GM23338 (cell line): Measurements from ENCODE around the gene C18orf32. TPM values are rescaled to one million over a fixed set of nuclear protein-coding genes. Genes with fewer than 3 reads are reported as not detected.

Source experiments
- ATAC-seq: fragments of 200-7000 bp; cut with Tn5 transposase; 3 replicates; pipeline ENCODE4 v1.9.1; 2020
- DNase-seq: peaks from one replicate; pipeline ENCODE4 v3.0.0-alpha.2; 2015; ENCODE audit warnings: low spot score
- H2AFZ ChIP-seq: fragments of 200-600 bp; sonication (generic); 2 replicates; pipeline ENCODE4 v1.8.0; 2016; ENCODE audit warnings: antibody characterized with exemption, mild to moderate bottlenecking, moderate library complexity
- H3F3A ChIP-seq: fragments of 200-600 bp; sonication (generic); replicated peaks from 2 replicates; pipeline ENCODE4 v1.8.0; 2017; ENCODE audit warnings: antibody characterized with exemption, mixed run types, low read depth
- H3K27ac ChIP-seq: fragments of 200-600 bp; sonication (generic); 2 replicates; pipeline ENCODE4 v1.6.1; 2016; ENCODE audit warnings: low read depth
- H3K27me3 ChIP-seq: fragments of 200-600 bp; sonication (generic); 2 replicates; pipeline ENCODE4 v1.8.0; 2016; ENCODE audit warnings: mild to moderate bottlenecking, mixed run types, moderate library complexity; ENCODE audit not compliant: insufficient read depth
- H3K36me3 ChIP-seq: fragments of 200-600 bp; sonication (generic); 2 replicates; pipeline ENCODE4 v1.8.0; 2016; ENCODE audit warnings: mild to moderate bottlenecking; ENCODE audit not compliant: insufficient read depth
- H3K4me1 ChIP-seq: fragments of 200-600 bp; sonication (generic); 2 replicates; pipeline ENCODE4 v1.8.0; 2016; ENCODE audit warnings: mild to moderate bottlenecking, moderate library complexity; ENCODE audit not compliant: insufficient read depth
- H3K4me2 ChIP-seq: fragments of 200-600 bp; sonication (generic); 2 replicates; pipeline ENCODE4 v1.7.1; 2017; ENCODE audit warnings: mixed run types
- H3K4me3 ChIP-seq: fragments of 200-600 bp; sonication (generic); 2 replicates; pipeline ENCODE4 v1.6.1; 2016; ENCODE audit warnings: mixed run types
- H3K79me2 ChIP-seq: fragments of 200-600 bp; sonication (generic); replicated peaks from 2 replicates; pipeline ENCODE4 v1.8.0; 2017; ENCODE audit warnings: mild to moderate bottlenecking; ENCODE audit not compliant: insufficient read depth
- H3K9me2 ChIP-seq: fragments of 200-600 bp; sonication (generic); 2 replicates; pipeline ENCODE4 v1.8.0; 2017; ENCODE audit not compliant: insufficient read depth
- H4K20me1 ChIP-seq: fragments of 200-600 bp; sonication (generic); replicated peaks from 2 replicates; pipeline ENCODE4 v1.8.0; 2017; ENCODE audit warnings: mild to moderate bottlenecking; ENCODE audit not compliant: insufficient read depth
- H3K27ac Mint-ChIP-seq: 2 replicates; pipeline ENCODE4 v1.8.0; 2020; ENCODE audit warnings: inconsistent platforms, mild to moderate bottlenecking, moderate library complexity, mixed read lengths
- H3K27me3 Mint-ChIP-seq: 3 replicates; pipeline ENCODE4 v1.8.0; 2022; ENCODE audit warnings: low read depth, mild to moderate bottlenecking, moderate library complexity, mixed read lengths, inconsistent platforms; ENCODE audit not compliant: insufficient read depth, poor library complexity
- H3K36me3 Mint-ChIP-seq: 3 replicates; pipeline ENCODE4 v1.8.0; 2021; ENCODE audit warnings: low read depth, mild to moderate bottlenecking, inconsistent platforms, moderate library complexity, mixed read lengths
- H3K4me1 Mint-ChIP-seq: 3 replicates; pipeline ENCODE4 v1.8.0; 2020; ENCODE audit warnings: mild to moderate bottlenecking, inconsistent platforms, mixed read lengths
- H3K4me3 Mint-ChIP-seq: 3 replicates; pipeline ENCODE4 v1.8.0; 2021; ENCODE audit warnings: moderate library complexity, mild to moderate bottlenecking, inconsistent platforms, mixed read lengths
- H3K9me3 Mint-ChIP-seq: 3 replicates; pipeline ENCODE4 v1.8.0; 2020; ENCODE audit warnings: moderate library complexity, mild to moderate bottlenecking, inconsistent platforms, mixed read lengths
- CTCF ChIP-seq, 2 experiments: fragments of 200-600 bp in 1 of 2; sonication (generic) in 1 of 2; conservative IDR thresholded peaks; 2 replicates each; pipeline versions ENCODE4 v1.5.1 to v1.6.1; 2016 to 2017; ENCODE audit warnings: antibody characterized with exemption in 2 of 2, low read depth in 2 of 2, mild to moderate bottlenecking in 2 of 2, moderate library complexity in 1 of 2
- ETS1 ChIP-seq: IDR thresholded peaks from 2 replicates; pipeline ENCODE4 v1.6.1; 2016; ENCODE audit warnings: antibody characterized with exemption
- EZH2 ChIP-seq: fragments of 200-600 bp; sonication (generic); IDR thresholded peaks from one replicate; pipeline ENCODE4 v1.8.0; 2017; ENCODE audit warnings: antibody characterized with exemption, mild to moderate bottlenecking, low read depth; ENCODE audit not compliant: unreplicated experiment
- EZH2phosphoT487 ChIP-seq: fragments of 200-600 bp; sonication (generic); IDR thresholded peaks from one replicate; pipeline ENCODE4 v1.8.1; 2018; ENCODE audit warnings: antibody characterized with exemption; ENCODE audit not compliant: unreplicated experiment
- JUNB ChIP-seq: IDR thresholded peaks from one replicate; pipeline ENCODE4 v1.6.1; 2016; ENCODE audit warnings: antibody characterized with exemption; ENCODE audit not compliant: unreplicated experiment
- NANOG ChIP-seq: IDR thresholded peaks from 2 replicates; pipeline ENCODE4 v1.6.1; 2016; ENCODE audit warnings: antibody characterized with exemption, borderline replicate concordance
- POLR2AphosphoS5 ChIP-seq: IDR thresholded peaks from 2 replicates; pipeline ENCODE4 v1.6.1; 2016; ENCODE audit warnings: antibody characterized with exemption, low read depth
- STAT1 ChIP-seq: IDR thresholded peaks from one replicate; pipeline ENCODE4 v1.6.1; 2016; ENCODE audit warnings: antibody characterized with exemption; ENCODE audit not compliant: unreplicated experiment
- ZNF331 ChIP-seq: fragments of 250-450 bp; sonication (Bioruptor Pico); IDR thresholded peaks from 2 replicates; pipeline ENCODE4 v1.5.0; 2020; ENCODE audit warnings: low read depth, mild to moderate bottlenecking, moderate library complexity
- ZNF462 ChIP-seq: fragments of 250-450 bp; sonication (Bioruptor Pico); IDR thresholded peaks from 2 replicates; pipeline ENCODE4 v1.5.0; 2020; ENCODE audit warnings: mild to moderate bottlenecking, moderate library complexity
- polyA plus RNA-seq: library from polyadenylated mRNA; unstranded; fragments of >200 nt; fragmentation: Nextera tagmentation; extraction: Ambion mirVana; gene quantifications from 2 replicates; pipeline ENCODE4 v1.2.1, GENCODE V29; 2016
- total RNA-seq: library from RNA; depleted of rRNA; stranded (reverse); fragments of >200 nt; shearing (Covaris generic); gene quantifications from 2 replicates; pipeline ENCODE4 v1.2.3, GENCODE V29; 2014

The C18orf32 gene
- total and polyA plus RNA-seq, 2 experiments from 2014 or later = 25.3 to 72.4 TPM

GRCh38 chr18:49499046-49499637, 12.1 kb upstream of the C18orf32 start:
- peak overlapping the region; percentile 78 for H2AFZ ChIP-seq

GRCh38 chr18:49495480-49495879, 8.4 kb upstream of the C18orf32 start:
- Histone ChIP-seq H3K79me2 (peaks cover 18% of the 10 kb centered on the region), H2AFZ (peak overlapping the region; percentile 58; the same call in 1 of the 2 replicates), H3K36me3 (peaks cover 12% of the 10 kb centered on the region), H3K9me2 (no peaks in the 10 kb centered on the region), H3F3A (peaks cover 14% of the 10 kb centered on the region), H3K27me3 (no peaks in the 10 kb centered on the region), H3K4me3 (no peak overlapping the region), H3K27ac (no peak overlapping the region), H3K4me1 (peaks cover 26% of the 10 kb centered on the region), H3K4me2 (no peak overlapping the region), H4K20me1 (peaks cover 9% of the 10 kb centered on the region)
- DNase-seq (no peak), ATAC-seq (no peak)
- no peaks in the 10 kb centered on the region for H3K9me3 Mint-ChIP-seq
- H3K36me3 Mint-ChIP-seq = peaks cover 19% of the 10 kb centered on the region
- no peak overlapping the region for H3K4me3 Mint-ChIP-seq
- peaks cover 40% of the 10 kb centered on the region for H3K4me1 Mint-ChIP-seq
- peaks cover 18% of the 10 kb centered on the region for H3K27me3 Mint-ChIP-seq
- H3K27ac Mint-ChIP-seq = no peak overlapping the region
- TF ChIP-seq NANOG (no peak), JUNB (no peak), EZH2phosphoT487 (no peak), CTCF (conservative IDR thresholded peaks at IDR 0.05; ENCODE audit: low read depth in 2 of 2) (no peak), STAT1 (no peak), ETS1 (no peak), ZNF462 (CRISPR knock-in tag) (no peak), ZNF331 (CRISPR knock-in tag) (no peak), EZH2 (no peak)

More at GRCh38 chr18:49499046-49499637, 12.1 kb upstream of the C18orf32 start:
- peaks cover 25% of the 10 kb centered on the region for H3K4me1 Mint-ChIP-seq
- H3K27ac Mint-ChIP-seq = no peak overlapping the region
- H3K27me3 Mint-ChIP-seq = peaks cover 4% of the 10 kb centered on the region
- no peaks in the 10 kb centered on the region for H3K9me2 ChIP-seq
- H3K36me3 Mint-ChIP-seq = no peaks in the 10 kb centered on the region
- no peak overlapping the region for H3K4me3 Mint-ChIP-seq
- no peak overlapping the region for H3K27ac ChIP-seq
- H3K4me2 ChIP-seq = 0 out of 2 replicates have a peak overlapping the region, but pooled peaks have one; percentile 5
- no peaks in the 10 kb centered on the region for H3K36me3 ChIP-seq
- H3F3A ChIP-seq = no peaks in the 10 kb centered on the region
- 0 out of 2 replicates have a peak, but pooled peaks have one; percentile 33 for TF ChIP-seq POLR2AphosphoS5
- no peak for TF ChIP-seq ETS1
- no peaks in the 10 kb centered on the region for H4K20me1 ChIP-seq
- H3K4me1 ChIP-seq = peaks cover 18% of the 10 kb centered on the region
- ATAC-seq (peak; percentile 24), DNase-seq (peak; percentile 42)
- no peaks in the 10 kb centered on the region for H3K9me3 Mint-ChIP-seq
- no peaks in the 10 kb centered on the region for H3K79me2 ChIP-seq
- no peaks in the 10 kb centered on the region for H3K27me3 ChIP-seq
- no peak overlapping the region for H3K4me3 ChIP-seq
